ENCODE measurements around the gene TLCD3B.

TLCD3B gene

GRCh38 chr16:29975811-29976511 lies 55.1 kb downstream of the TLCD3B start:
- H3K4me3 ChIP-seq (ENCODE audit: low read depth, low read length) = peak overlapping the region; percentile 81
- no peak for TF ChIP-seq CTCF (IDR thresholded peaks at IDR 0.05; ENCODE audit: low read depth, low read length, missing control alignments)
- in situ Hi-C loops (cut with HindIII; ENCODE audit: low sequenced_read_pairs) = no loop called here
- no peak for DNase-seq (ENCODE audit: low read depth)

- in situ Hi-C loops (cut with HindIII; ENCODE audit: low sequenced_read_pairs) = no loop called here
- DNase-seq (ENCODE audit: low read depth) = no peak
- no peak for TF ChIP-seq CTCF (IDR thresholded peaks at IDR 0.05; ENCODE audit: low read depth, low read length, missing control alignments)
- H3K4me3 ChIP-seq (ENCODE audit: low read depth, low read length) = peak overlapping the region; percentile 81
These were observed 55.9 kb downstream of the TLCD3B start for GRCh38 chr16:29975134-29975538.
